ENCODE results near the gene GPR15LG.
"Not testable (repeated sequence)": the region's sequence is repeated elsewhere in the genome, so short reads cannot be mapped to it uniquely, and the experiment has no call there.

Gene GPR15LG

GRCh38 chr10:84166620-84167288 lies 6.8 kb upstream of the GPR15LG start:
- DNase-seq, result no peak

- DNase-seq, result not testable (repeated sequence)
Observed at GRCh38 chr10:84167289-84167653, 6.3 kb upstream of the GPR15LG start.

GRCh38 chr10:84168382-84168781 lies 5.2 kb upstream of the GPR15LG start:
- not testable (repeated sequence) for DNase-seq

GRCh38 chr10:84171237-84171636 lies 2.4 kb upstream of the GPR15LG start:
- DNase-seq, result not testable (repeated sequence)

GRCh38 chr10:84171700-84172466 lies 1.7 kb upstream of the GPR15LG start:
- peak; percentile 41 for DNase-seq

- peak; percentile 44 for DNase-seq
Observed at GRCh38 chr10:84172467-84173356, 889 bp upstream of the GPR15LG start.

GRCh38 chr10:84175436-84175835 lies 1.8 kb downstream of the GPR15LG start:
- DNase-seq, result peak; percentile 11

GRCh38 chr10:84176351-84176750 lies 2.8 kb downstream of the GPR15LG start:
- peak; percentile 50 for DNase-seq

- DNase-seq, result no peak
Observed at GRCh38 chr10:84176836-84177474, 3.4 kb downstream of the GPR15LG start.

GRCh38 chr10:84177541-84178141 lies 4.0 kb downstream of the GPR15LG start:
- peak; percentile 73 for DNase-seq

GRCh38 chr10:84178160-84178609 lies 4.6 kb downstream of the GPR15LG start:
- DNase-seq, result peak; percentile 47

- DNase-seq, result peak; percentile 54
Observed at GRCh38 chr10:84179059-84179710, 5.6 kb downstream of the GPR15LG start.

- not testable (repeated sequence) for DNase-seq
Observed at GRCh38 chr10:84180386-84180785, 6.8 kb downstream of the GPR15LG start.

- no peak for DNase-seq
Observed at GRCh38 chr10:84181631-84182030, 8.0 kb downstream of the GPR15LG start.

GRCh38 chr10:84184517-84184916 lies 10.9 kb downstream of the GPR15LG start:
- DNase-seq, result no peak

- no peak for DNase-seq
Observed at GRCh38 chr10:84185526-84186175, 12.1 kb downstream of the GPR15LG start.

GRCh38 chr10:84188815-84189214 lies 15.2 kb downstream of the GPR15LG start:
- DNase-seq, result no peak

- DNase-seq, result no peak
Observed at GRCh38 chr10:84190621-84191020, 17.0 kb downstream of the GPR15LG start.

- DNase-seq, result no peak
Observed at GRCh38 chr10:84191106-84191505, 17.5 kb downstream of the GPR15LG start.

- no peak for DNase-seq
Observed at GRCh38 chr10:84193327-84193726, 19.7 kb downstream of the GPR15LG start.

- no peak for DNase-seq
Observed at GRCh38 chr10:84193846-84194423, 20.3 kb downstream of the GPR15LG start.
